ENCODE results near the gene ZC3HAV1L.

The ZC3HAV1L gene

GRCh38 chr7:139036901-139037300 lies 1.1 kb upstream of the ZC3HAV1L start:
- DNase-seq (ENCODE audit: low read depth): no peak
- no peak overlapping the region for H3K4me3 ChIP-seq (ENCODE audit: low read depth, low read length)
- no peak for TF ChIP-seq CTCF (IDR thresholded peaks at IDR 0.05; ENCODE audit: low read depth, low read length, missing control alignments)
- in situ Hi-C loops (cut with HindIII; ENCODE audit: low sequenced_read_pairs): no loop called here

- H3K4me3 ChIP-seq (ENCODE audit: low read depth, low read length): peak overlapping the region; percentile 72
- no peak for DNase-seq (ENCODE audit: low read depth)
- TF ChIP-seq CTCF (IDR thresholded peaks at IDR 0.05; ENCODE audit: low read depth, low read length, missing control alignments): no peak
- in situ Hi-C loops (cut with HindIII; ENCODE audit: low sequenced_read_pairs): no loop called here
Measured at GRCh38 chr7:139034855-139035585, 822 bp downstream of the ZC3HAV1L start.

GRCh38 chr7:139034336-139034735 lies 1.5 kb downstream of the ZC3HAV1L start:
- DNase-seq (ENCODE audit: low read depth): no peak
- H3K4me3 ChIP-seq (ENCODE audit: low read depth, low read length): peak overlapping the region; percentile 72
- in situ Hi-C loops (cut with HindIII; ENCODE audit: low sequenced_read_pairs): no loop called here
- no peak for TF ChIP-seq CTCF (IDR thresholded peaks at IDR 0.05; ENCODE audit: low read depth, low read length, missing control alignments)

- TF ChIP-seq CTCF (IDR thresholded peaks at IDR 0.05; ENCODE audit: low read depth, low read length, missing control alignments): no peak
- H3K4me3 ChIP-seq (ENCODE audit: low read depth, low read length): no peak overlapping the region
- DNase-seq (ENCODE audit: low read depth): no peak
- in situ Hi-C loops (cut with HindIII; ENCODE audit: low sequenced_read_pairs): no loop called here
Measured at GRCh38 chr7:139033346-139034114, 2.3 kb downstream of the ZC3HAV1L start.

GRCh38 chr7:139032473-139032872 lies 3.4 kb downstream of the ZC3HAV1L start:
- TF ChIP-seq CTCF (IDR thresholded peaks at IDR 0.05; ENCODE audit: low read depth, low read length, missing control alignments): no peak
- no peak for DNase-seq (ENCODE audit: low read depth)

GRCh38 chr7:139029353-139029752 lies 6.5 kb downstream of the ZC3HAV1L start:
- no peak for DNase-seq (ENCODE audit: low read depth)
- no peak for TF ChIP-seq CTCF (IDR thresholded peaks at IDR 0.05; ENCODE audit: low read depth, low read length, missing control alignments)
- in situ Hi-C loops (cut with HindIII; ENCODE audit: low sequenced_read_pairs): no loop called here

More at GRCh38 chr7:139032473-139032872, 3.4 kb downstream of the ZC3HAV1L start:
- in situ Hi-C loops (cut with HindIII; ENCODE audit: low sequenced_read_pairs): no loop called here
- H3K4me3 ChIP-seq (ENCODE audit: low read depth, low read length): no peak overlapping the region

More at GRCh38 chr7:139029353-139029752, 6.5 kb downstream of the ZC3HAV1L start:
- H3K4me3 ChIP-seq (ENCODE audit: low read depth, low read length): no peak overlapping the region

All from astrocyte of the cerebellum (primary cell).